ENCODE data around the gene LYPLA2. TPM values are rescaled to one million over a fixed set of nuclear protein-coding genes. Genes with fewer than 3 reads are reported as not detected.
A peak's percentile ranks its signal among the peaks of the same experiment; 100 is the strongest.

Gene LYPLA2
- polyA plus RNA-seq, 1 of the 3 experiments (the other 2 are of a cell fraction) = 109 TPM

GRCh38 chr1:23799570-23800399, 8.8 kb downstream of the LYPLA2 start:
- Histone ChIP-seq H3K4me3 (ENCODE audit: low read depth in 2 of 2, low read length in 1 of 2) (peak overlapping the region; percentile 71 to 89), H3K4me2 (peak overlapping the region; percentile 100)
- CTCF ChIA-PET = interaction anchor here (0.6 to 5.7 kb wide), 8 partner anchors 9 to 162 kb away, joined by 3 to 47 read pairs (median 4); partner anchors contain the start of genes FUCA1, LYPLA2 and RPL11

DNA sequence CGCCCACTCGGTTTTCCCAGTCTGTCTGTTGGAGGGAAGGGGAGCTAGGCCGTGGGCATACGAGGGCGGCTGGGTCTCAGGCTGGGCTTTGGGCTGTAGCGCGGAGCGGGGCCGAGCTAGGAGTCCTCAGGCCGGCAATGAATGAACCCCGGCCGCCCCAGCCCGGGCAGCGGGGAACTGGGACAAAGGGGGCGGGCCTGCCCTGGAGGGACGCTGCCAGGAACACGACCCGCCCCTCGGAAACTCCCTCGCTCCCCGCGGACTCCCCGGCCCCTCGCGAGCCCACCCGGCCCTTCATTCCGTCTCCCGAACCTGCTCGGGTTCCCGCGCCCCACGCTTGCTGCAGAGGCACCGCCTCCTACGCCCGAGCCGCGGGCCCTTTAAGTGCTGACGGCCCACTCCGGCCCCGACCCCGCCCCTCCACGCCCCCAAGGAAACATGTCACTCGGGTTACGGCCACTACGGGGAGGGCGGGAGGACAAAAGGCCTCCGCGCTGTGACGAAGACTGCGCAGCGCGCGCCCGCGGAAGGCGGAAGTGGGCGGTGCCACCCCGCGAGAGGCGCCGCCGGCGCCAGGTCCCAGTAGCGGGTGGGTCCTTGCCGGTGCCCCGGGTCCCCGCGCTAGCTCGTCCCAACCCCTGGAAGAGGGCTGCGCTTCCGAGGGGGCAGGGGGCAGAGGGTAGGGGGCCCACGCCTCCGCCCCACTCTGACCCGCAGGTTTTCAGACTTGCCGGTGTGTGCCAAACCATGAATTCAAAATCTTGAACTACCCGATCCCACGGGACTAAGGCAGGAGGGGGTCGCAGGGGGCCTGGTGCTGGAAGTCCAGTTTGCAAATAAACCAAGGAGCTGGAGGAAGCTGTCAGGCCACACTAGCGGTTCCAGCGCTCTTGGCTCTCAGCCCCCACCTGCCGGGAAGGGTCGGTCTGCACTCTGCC, 9.7 kb downstream of the LYPLA2 start, which contains the start of gene GALE:
Gene GALE, minus strand, starts transcription at position 355 of the 938 bp plus-strand sequence. CDS start 1,747 bp downstream, outside the sequence.
- Histone ChIP-seq H3K9ac (peak within 1 kb of the TSS; percentile 72), H3K4me3 (ENCODE audit: low read depth in 2 of 2, low read length in 1 of 2) (peak within 1 kb of the TSS; percentile 71 to 89), H3K9me3 (no peaks in the 10 kb centered on the region), H3K4me1 (ENCODE audit: control insufficient read depth in 1 of 2, insufficient read depth in 2 of 2, low read depth in 1 of 2, low read length in 1 of 2) (peaks cover 5 to 30% of the 10 kb centered on the region in 2 experiments; a peak in 1 of 4 replicates), H3K27ac (ENCODE audit: low read depth in 2 of 2, low read length in 1 of 2) (peak within 1 kb of the TSS; percentile 73 to 89), H3K27me3 (ENCODE audit: insufficient read depth) (no peaks in the 10 kb centered on the region), H3K79me2 (ENCODE audit: insufficient read depth) (no peaks in the 10 kb centered on the region; the same call in 1 of the 2 replicates), H3K36me3 (replicated peaks in 1 of 2; ENCODE audit: control insufficient read depth in 1 of 2, insufficient read depth in 2 of 2, low read length in 1 of 2) (peaks cover 5 to 23% of the 10 kb centered on the region in 2 experiments), H4K20me1 (ENCODE audit: insufficient read depth) (no peaks in the 10 kb centered on the region), H3K9me2 (no peaks in the 10 kb centered on the region), H3F3A (replicated peaks; ENCODE audit: insufficient read depth) (peaks cover 15% of the 10 kb centered on the region), H3K4me2 (peak within 1 kb of the TSS; percentile 100), H2AFZ (ENCODE audit: low read depth) (peak within 1 kb of the TSS; percentile 98)
- ChIA-PET POLR2A (interaction anchor here (1.2 to 4.1 kb wide), 6 partner anchors 9 to 158 kb away, joined by 3 to 24 read pairs (median 6); partner anchors contain the start of genes HMGCL, LYPLA2, PITHD1 and PNRC2), CTCF (interaction anchor here (0.6 to 5.7 kb wide), 11 partner anchors 10 to 228 kb away, joined by 3 to 47 read pairs (median 4); partner anchors contain the start of genes FUCA1, LYPLA2 and RPL11)
- WGBS (ENCODE audit: low lambda C conversion rate) = under 1% methylated on average over 18 of the region's 82 CpGs
- peak; percentile 99 for DNase-seq
- TF ChIP-seq GABPA (IDR thresholded peaks at IDR 0.05; ENCODE audit: low read depth) (peak; percentile 75), FOXJ3 (CRISPR knock-in tag; IDR thresholded peaks at IDR 0.05) (0 out of 2 replicates have a peak, but pooled peaks have one; percentile 42), EZH2phosphoT487 (IDR thresholded peaks at IDR 0.05; ENCODE audit: borderline replicate concordance, low read depth) (no peak), SMC3 (IDR thresholded peaks at IDR 0.05; ENCODE audit: low read depth, low read length) (no peak), CHD2 (IDR thresholded peaks at IDR 0.05; ENCODE audit: low read length, partially characterized antibody) (peak; percentile 81), POLR2AphosphoS5 (IDR thresholded peaks at IDR 0.05; ENCODE audit: low read depth, low read length) (peak; percentile 75; the same call in 1 of the 2 replicates), JUND (IDR thresholded peaks at IDR 0.05) (0 out of 2 replicates have a peak, but pooled peaks have one; percentile 7), TAF1 (IDR thresholded peaks at IDR 0.05; ENCODE audit: borderline replicate concordance, low read depth, low read length) (peak; percentile 67), NFIC (IDR thresholded peaks at IDR 0.05; ENCODE audit: borderline replicate concordance) (0 out of 2 replicates have a peak, but pooled peaks have one; percentile 29), NRF1 (IDR thresholded peaks at IDR 0.05; ENCODE audit: low read depth, low read length) (peak; percentile 47; the same call in 1 of the 2 replicates), SIN3A (IDR thresholded peaks at IDR 0.05; ENCODE audit: borderline replicate concordance, low read depth, low read length) (peak; percentile 92; the same call in 1 of the 2 replicates), RCOR1 (IDR thresholded peaks at IDR 0.05; ENCODE audit: low read length) (peak; percentile 24; the same call in 1 of the 2 replicates), ELF1 (IDR thresholded peaks at IDR 0.05) (peak; percentile 94)
- TF ChIP-seq, protein P1, sequence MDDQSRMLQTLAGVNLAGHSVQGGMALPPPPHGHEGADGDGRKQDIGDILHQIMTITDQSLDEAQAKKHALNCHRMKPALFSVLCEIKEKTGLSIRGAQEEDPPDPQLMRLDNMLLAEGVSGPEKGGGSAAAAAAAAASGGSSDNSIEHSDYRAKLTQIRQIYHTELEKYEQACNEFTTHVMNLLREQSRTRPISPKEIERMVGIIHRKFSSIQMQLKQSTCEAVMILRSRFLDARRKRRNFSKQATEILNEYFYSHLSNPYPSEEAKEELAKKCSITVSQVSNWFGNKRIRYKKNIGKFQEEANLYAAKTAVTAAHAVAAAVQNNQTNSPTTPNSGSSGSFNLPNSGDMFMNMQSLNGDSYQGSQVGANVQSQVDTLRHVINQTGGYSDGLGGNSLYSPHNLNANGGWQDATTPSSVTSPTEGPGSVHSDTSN (IDR thresholded peaks at IDR 0.05) = peak; percentile 77
- TF ChIP-seq, protein P2, sequence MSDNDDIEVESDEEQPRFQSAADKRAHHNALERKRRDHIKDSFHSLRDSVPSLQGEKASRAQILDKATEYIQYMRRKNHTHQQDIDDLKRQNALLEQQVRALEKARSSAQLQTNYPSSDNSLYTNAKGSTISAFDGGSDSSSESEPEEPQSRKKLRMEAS (IDR thresholded peaks at IDR 0.05; ENCODE audit: low read depth) = peak; percentile 86
- TF ChIP-seq, protein P3, sequence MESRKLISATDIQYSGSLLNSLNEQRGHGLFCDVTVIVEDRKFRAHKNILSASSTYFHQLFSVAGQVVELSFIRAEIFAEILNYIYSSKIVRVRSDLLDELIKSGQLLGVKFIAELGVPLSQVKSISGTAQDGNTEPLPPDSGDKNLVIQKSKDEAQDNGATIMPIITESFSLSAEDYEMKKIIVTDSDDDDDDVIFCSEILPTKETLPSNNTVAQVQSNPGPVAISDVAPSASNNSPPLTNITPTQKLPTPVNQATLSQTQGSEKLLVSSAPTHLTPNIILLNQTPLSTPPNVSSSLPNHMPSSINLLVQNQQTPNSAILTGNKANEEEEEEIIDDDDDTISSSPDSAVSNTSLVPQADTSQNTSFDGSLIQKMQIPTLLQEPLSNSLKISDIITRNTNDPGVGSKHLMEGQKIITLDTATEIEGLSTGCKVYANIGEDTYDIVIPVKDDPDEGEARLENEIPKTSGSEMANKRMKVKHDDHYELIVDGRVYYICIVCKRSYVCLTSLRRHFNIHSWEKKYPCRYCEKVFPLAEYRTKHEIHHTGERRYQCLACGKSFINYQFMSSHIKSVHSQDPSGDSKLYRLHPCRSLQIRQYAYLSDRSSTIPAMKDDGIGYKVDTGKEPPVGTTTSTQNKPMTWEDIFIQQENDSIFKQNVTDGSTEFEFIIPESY (IDR thresholded peaks at IDR 0.05; ENCODE audit: borderline replicate concordance, low read depth) = peak; percentile 70; the same call in 1 of the 2 replicates

More at GRCh38 chr1:23799570-23800399, 8.8 kb downstream of the LYPLA2 start:
- Histone ChIP-seq H3K27me3 (ENCODE audit: insufficient read depth) (no peaks in the 10 kb centered on the region), H4K20me1 (ENCODE audit: insufficient read depth) (no peaks in the 10 kb centered on the region), H2AFZ (ENCODE audit: low read depth) (0 out of 2 replicates have a peak overlapping the region, but pooled peaks have one; percentile 98), H3F3A (replicated peaks; ENCODE audit: insufficient read depth) (peaks cover 15% of the 10 kb centered on the region), H3K36me3 (replicated peaks in 1 of 2; ENCODE audit: control insufficient read depth in 1 of 2, insufficient read depth in 2 of 2, low read length in 1 of 2) (peaks cover 5 to 30% of the 10 kb centered on the region in 2 experiments), H3K9ac (peak overlapping the region; percentile 72), H3K9me2 (no peaks in the 10 kb centered on the region), H3K4me1 (ENCODE audit: control insufficient read depth in 1 of 2, insufficient read depth in 2 of 2, low read depth in 1 of 2, low read length in 1 of 2) (peaks cover 5 to 30% of the 10 kb centered on the region in 2 experiments; a peak in 1 of 4 replicates), H3K79me2 (ENCODE audit: insufficient read depth) (no peaks in the 10 kb centered on the region; the same call in 1 of the 2 replicates), H3K27ac (ENCODE audit: low read depth in 2 of 2, low read length in 1 of 2) (peak overlapping the region; percentile 73 to 85), H3K9me3 (no peaks in the 10 kb centered on the region)
- DNase-seq = peak; percentile 82
- WGBS (ENCODE audit: low lambda C conversion rate) = 7% methylated on average over 11 of the region's 48 CpGs
- TF ChIP-seq CHD2 (IDR thresholded peaks at IDR 0.05; ENCODE audit: low read length, partially characterized antibody) = peak; percentile 49
- 0 out of 2 replicates have a peak, but pooled peaks have one; percentile 19 for TF ChIP-seq ELF1 (IDR thresholded peaks at IDR 0.05)
- no peak for TF ChIP-seq TCF12 (IDR thresholded peaks at IDR 0.05)
- 0 out of 2 replicates have a peak, but pooled peaks have one; percentile 25 for TF ChIP-seq POLR2AphosphoS5 (IDR thresholded peaks at IDR 0.05; ENCODE audit: low read depth, low read length)
- TF ChIP-seq, protein P4, sequence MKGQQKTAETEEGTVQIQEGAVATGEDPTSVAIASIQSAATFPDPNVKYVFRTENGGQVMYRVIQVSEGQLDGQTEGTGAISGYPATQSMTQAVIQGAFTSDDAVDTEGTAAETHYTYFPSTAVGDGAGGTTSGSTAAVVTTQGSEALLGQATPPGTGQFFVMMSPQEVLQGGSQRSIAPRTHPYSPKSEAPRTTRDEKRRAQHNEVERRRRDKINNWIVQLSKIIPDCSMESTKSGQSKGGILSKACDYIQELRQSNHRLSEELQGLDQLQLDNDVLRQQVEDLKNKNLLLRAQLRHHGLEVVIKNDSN (IDR thresholded peaks at IDR 0.05; ENCODE audit: borderline replicate concordance, low read depth) = peak; percentile 78; the same call in 1 of the 2 replicates
- POLR2A ChIA-PET = interaction anchor here (1.2 to 4.1 kb wide), 4 partner anchors 8 to 26 kb away, joined by 4 to 24 read pairs (median 12); partner anchors contain the start of genes HMGCL, LYPLA2 and PITHD1

Data from SK-N-SH (cell line).